HFF-Myc (cell line): Measurements from ENCODE around the gene GALR3.
A peak's percentile ranks its signal among the peaks of the same experiment; 100 is the strongest.

Experiments
- DNase-seq: peaks from one replicate; pipeline ENCODE4 v3.0.0-alpha.2; 2011; ENCODE audit warnings: low read depth; ENCODE audit errors: extremely low read depth
- H3K4me3 ChIP-seq: replicated peaks from 2 replicates; pipeline ENCODE4 v1.5.1; 2011; ENCODE audit warnings: low read depth, mild to moderate bottlenecking, control low read depth, low read length
- TF ChIP-seq, protein P1 (sequence below): IDR thresholded peaks from 2 replicates; pipeline ENCODE4 v1.5.1; 2012; ENCODE audit warnings: mild to moderate bottlenecking, low read depth, low read length, control low read depth; ENCODE audit errors: missing control alignments

The GALR3 gene

DNA sequence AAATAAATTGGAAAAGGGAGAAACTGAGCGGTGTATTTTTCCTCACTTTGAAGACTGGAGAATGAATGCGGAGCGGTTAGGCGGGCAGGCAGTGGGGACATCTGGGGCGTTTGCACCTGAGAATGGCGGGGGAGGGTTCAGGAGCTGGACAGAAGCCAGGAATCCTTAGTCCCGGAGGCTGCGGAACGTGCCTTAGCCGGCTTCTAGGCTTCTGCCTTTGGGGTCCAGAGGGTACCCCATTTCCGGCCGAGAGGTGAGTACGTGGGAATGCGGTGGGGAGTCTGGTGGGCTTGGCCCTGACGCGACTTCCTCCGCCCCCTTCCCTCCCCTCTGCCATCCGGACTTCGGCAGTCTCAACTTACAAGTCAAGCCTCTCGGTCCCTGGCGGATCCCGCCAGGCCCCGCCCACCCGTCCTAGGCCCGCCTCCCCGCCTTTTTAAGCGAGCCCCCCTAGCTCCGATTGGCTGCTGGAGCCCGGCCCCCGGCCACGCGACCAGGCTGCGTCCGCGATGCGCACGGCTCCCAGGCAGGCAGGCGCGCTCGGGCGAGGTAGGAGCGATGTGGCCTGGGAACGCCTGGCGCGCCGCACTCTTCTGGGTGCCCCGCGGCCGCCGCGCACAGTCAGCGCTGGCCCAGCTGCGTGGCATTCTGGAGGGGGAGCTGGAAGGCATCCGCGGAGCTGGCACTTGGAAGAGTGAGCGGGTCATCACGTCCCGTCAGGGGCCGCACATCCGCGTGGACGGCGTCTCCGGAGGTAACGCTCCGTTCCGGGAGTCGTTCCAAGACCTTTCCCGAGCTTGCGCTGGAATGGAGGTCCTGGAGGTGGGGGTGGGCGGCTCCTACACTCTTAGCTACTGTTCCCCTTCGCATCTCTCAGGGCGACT, 15.5 kb upstream of the GALR3 start, which contains the start of gene GCAT:
Gene GCAT, plus strand, starts transcription at position 525 of the 884 bp plus-strand sequence. Its CDS starts 34 bp downstream, at position 559.
- peak; percentile 81 for DNase-seq
- TF ChIP-seq, protein P1, sequence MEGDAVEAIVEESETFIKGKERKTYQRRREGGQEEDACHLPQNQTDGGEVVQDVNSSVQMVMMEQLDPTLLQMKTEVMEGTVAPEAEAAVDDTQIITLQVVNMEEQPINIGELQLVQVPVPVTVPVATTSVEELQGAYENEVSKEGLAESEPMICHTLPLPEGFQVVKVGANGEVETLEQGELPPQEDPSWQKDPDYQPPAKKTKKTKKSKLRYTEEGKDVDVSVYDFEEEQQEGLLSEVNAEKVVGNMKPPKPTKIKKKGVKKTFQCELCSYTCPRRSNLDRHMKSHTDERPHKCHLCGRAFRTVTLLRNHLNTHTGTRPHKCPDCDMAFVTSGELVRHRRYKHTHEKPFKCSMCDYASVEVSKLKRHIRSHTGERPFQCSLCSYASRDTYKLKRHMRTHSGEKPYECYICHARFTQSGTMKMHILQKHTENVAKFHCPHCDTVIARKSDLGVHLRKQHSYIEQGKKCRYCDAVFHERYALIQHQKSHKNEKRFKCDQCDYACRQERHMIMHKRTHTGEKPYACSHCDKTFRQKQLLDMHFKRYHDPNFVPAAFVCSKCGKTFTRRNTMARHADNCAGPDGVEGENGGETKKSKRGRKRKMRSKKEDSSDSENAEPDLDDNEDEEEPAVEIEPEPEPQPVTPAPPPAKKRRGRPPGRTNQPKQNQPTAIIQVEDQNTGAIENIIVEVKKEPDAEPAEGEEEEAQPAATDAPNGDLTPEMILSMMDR, result no peak
- peak within 1 kb of the TSS; percentile 70 for H3K4me3 ChIP-seq

DNA sequence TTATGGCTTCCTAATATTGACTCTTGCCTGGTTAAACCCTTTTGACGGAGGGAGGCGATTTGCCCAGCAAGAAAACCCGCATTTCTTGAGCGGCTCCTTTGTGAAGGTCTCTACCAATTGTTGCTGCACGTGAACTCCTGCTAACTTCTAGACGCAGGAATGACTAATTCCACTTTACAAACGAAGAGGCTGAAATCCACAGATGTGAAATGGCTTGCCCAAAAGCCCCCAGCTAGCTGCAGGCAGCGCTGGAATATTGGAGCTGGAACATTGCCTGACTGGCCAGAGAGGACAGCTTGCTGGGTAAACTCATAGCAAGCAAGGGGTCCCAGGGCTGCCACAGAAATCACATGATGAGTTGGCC, 14.9 kb upstream of the GALR3 start:
- no peak for DNase-seq
- peak overlapping the region; percentile 70 for H3K4me3 ChIP-seq
- TF ChIP-seq, protein P1, result no peak

DNA sequence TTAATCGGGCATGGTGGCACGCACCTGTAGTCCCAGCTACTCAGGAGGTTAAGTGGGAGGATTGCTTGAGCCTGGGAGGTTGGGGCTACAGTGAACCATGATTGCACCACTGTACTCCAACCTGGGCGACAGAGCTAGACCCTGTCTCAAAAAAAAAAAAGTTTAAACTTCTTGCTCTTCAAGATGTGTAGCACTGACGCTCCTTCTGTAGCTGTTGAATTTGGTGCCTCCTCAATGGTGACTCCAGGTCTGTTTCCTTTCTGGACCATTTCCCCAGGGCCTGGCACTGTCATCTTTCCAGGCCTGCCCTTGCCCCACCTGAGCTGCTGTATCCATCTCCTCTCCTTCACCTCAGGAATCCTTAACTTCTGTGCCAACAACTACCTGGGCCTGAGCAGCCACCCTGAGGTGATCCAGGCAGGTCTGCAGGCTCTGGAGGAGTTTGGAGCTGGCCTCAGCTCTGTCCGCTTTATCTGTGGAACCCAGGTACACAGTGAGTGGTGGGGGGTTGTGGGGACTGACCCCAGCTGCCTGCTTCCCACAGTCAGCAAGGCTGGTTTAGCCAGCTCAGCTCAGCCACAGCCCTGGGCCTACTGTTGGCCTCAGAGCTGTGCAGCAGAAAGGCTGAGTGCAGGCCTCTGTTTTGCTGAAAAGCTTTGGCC, 13.4 kb upstream of the GALR3 start:
- TF ChIP-seq, protein P1, result no peak
- no peak for DNase-seq
- peak overlapping the region; percentile 70; the same call in 1 of the 2 replicates for H3K4me3 ChIP-seq

DNA sequence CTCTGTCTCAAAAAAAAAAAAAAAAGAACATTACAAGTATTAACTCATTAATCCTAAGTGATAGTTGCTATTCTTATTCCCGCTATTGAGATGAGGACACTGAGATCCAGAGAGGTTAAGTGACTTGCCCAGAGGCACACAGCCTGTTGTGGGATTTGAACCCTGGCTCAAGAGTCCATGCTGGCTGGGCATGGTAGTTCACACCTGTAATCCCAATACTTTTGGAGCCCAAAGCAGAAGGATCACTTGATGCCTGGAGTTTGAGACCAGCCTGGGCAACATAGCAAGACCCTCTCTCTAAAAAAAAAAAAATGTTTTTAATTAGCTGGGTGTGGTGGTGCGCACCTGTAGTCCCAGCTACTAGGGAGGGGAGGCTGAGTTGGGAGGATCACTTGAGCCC, 11.3 kb upstream of the GALR3 start:
- no peak overlapping the region for H3K4me3 ChIP-seq
- TF ChIP-seq, protein P1, result no peak
- DNase-seq, result no peak

DNA sequence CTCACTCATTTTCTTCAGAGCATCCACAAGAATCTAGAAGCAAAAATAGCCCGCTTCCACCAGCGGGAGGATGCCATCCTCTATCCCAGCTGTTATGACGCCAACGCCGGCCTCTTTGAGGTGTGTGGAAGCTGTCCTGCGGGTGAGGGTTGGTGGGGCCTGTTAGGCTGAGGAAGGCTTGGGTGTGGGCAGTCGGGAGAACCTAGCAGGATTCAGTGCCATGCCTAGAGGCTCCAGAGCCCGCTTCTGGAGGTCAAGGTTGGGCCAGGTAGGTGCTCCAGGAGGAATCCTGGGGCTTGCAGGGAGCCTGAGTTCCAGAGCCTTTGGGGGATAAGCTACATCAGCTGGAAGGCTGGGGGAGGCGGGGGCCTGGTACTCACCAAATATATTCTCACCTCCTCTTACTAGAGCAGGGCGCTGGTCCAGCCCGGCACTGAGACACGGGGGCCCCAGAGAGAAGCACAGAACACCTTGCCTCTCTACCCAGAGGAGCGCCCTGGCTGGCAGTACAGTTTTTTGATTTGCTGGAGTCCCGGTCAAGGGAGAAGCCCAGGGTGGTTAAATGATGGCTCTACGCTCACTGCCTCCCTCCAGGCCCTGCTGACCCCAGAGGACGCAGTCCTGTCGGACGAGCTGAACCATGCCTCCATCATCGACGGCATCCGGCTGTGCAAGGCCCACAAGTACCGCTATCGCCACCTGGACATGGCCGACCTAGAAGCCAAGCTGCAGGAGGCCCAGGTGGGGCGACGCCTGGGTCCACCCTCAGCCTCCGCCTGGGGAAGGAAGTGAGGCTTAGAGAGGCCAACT, 10.1 kb upstream of the GALR3 start:
- no peak overlapping the region for H3K4me3 ChIP-seq
- TF ChIP-seq, protein P1, result no peak
- no peak for DNase-seq

DNA sequence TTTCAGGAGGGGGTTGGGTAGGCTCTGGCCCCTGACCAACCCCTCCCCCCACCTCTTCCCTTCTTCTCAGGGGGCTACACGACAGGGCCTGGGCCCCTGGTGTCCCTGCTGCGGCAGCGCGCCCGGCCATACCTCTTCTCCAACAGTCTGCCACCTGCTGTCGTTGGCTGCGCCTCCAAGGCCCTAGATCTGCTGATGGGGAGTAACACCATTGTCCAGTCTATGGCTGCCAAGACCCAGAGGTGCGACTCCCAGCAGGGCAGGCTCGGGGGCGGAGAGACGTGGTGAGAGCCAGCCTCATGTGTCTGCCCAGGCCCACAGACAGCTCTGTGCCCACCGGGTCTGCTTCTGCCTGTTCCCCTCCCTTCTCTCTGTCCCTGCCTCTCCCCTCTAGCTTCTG, 7.6 kb upstream of the GALR3 start:
- DNase-seq, result no peak
- TF ChIP-seq, protein P1, result no peak

More for the DNA sequence above, 7.6 kb upstream of the GALR3 start:
- H3K4me3 ChIP-seq, result no peak overlapping the region
